ENCODE data around the gene ARHGAP15. TPM values are rescaled to one million over a fixed set of nuclear protein-coding genes. Genes with fewer than 3 reads are reported as not detected.

The ARHGAP15 gene
- polyA plus RNA-seq, 6 donors from 2014 or later = 183 to 264 (median 210) TPM

DNA sequence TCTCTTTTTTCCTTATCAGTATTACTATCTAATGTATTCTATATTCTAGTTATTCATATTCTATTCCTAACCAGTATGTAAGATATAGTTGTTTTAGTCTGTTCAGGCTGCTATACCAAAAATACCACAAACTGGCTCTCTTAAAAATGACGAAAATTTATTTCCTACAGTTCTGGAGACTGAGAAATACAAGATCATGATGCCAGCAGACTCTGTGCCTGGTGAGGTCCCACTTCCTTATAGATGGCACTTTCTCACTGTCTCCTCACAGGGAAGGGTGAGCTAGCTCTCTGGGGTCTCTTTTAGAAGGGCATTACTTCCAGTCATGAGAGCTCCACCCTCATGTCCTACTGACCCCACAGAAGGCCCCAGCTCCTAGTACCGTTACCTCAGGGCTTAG is 4.8 kb upstream of the ARHGAP15 start:
- peaks cover 0 to 1% (median 0%) of the 10 kb centered on the region in 7 donors for H3K9me3 Mint-ChIP-seq
- ATAC-seq (ENCODE audit: low read depth in 2 of 2) = no peak
- H3K27ac Mint-ChIP-seq = peak overlapping the region in 3 of 6 donors; percentile 21 to 91 (median 70)

DNA sequence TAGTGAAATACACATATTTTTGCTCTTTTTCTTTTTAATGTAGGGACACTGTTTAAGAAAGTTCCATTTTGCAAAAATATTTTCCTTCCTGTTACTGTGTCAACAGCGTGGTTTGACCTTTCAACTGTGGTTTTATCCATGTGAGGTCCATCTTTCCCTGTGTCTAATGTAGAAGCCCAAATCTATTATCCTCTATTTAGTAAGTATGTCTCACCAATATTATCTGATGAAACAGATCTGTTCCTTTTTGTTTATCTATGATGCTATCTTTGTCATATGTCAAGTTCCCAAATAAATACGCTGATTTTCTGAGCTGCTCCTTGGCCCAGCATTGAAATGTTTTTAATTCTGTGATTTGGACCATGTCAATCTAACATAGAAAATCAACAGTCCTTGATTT is 3.5 kb upstream of the ARHGAP15 start:
- peaks cover 6 to 22% (median 16%) of the 10 kb centered on the region in 3 donors for H3K4me1 Mint-ChIP-seq
- no peak for DNase-seq
- no peaks in the 10 kb centered on the region for H3K27me3 Mint-ChIP-seq
- H3K36me3 Mint-ChIP-seq = no peaks in the 10 kb centered on the region
- H3K27ac Mint-ChIP-seq = no peak overlapping the region
- ATAC-seq (ENCODE audit: low read depth in 2 of 2) = no peak
- H3K9me3 Mint-ChIP-seq = peaks cover 0 to 1% (median 0%) of the 10 kb centered on the region in 7 donors
- H3K4me3 Mint-ChIP-seq = no peak overlapping the region

More for the DNA sequence above, 4.8 kb upstream of the ARHGAP15 start:
- Mint-ChIP-seq H3K4me3 (no peak overlapping the region), H3K36me3 (no peaks in the 10 kb centered on the region), H3K4me1 (peaks cover 6 to 20% (median 19%) of the 10 kb centered on the region in 3 donors), H3K27me3 (no peaks in the 10 kb centered on the region)
- no peak for DNase-seq

DNA sequence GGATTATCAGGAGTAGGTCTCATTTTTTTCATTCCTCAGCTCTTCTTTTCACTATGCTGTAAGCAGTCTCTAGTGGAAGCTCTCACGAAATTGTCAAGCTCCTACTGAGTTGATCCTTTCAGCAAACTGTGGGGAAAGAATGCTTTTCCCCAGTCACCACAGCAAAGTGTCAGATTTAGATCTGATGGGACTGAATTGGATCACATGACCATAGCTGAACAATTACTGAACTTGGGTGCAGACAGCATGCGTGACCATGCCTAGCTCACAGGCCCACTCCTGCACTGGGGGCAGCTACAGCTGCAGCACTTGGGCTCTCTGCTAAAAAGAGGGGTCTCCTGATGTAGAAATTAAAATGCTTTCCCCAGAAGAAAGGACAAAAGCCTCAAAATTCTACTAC is 3.1 kb downstream of the ARHGAP15 start:
- Mint-ChIP-seq H3K27ac (peak overlapping the region in 3 of 6 donors; percentile 30 to 96 (median 57)), H3K4me3 (peak overlapping the region; percentile 10 to 69 (median 46)), H3K36me3 (peaks cover 8 to 25% of the 10 kb centered on the region in 2 donors), H3K9me3 (peaks cover 0 to 4% (median 0%) of the 10 kb centered on the region in 7 donors), H3K4me1 (peaks cover 44 to 73% (median 53%) of the 10 kb centered on the region in 3 donors), H3K27me3 (no peaks in the 10 kb centered on the region)
- no peak for DNase-seq
- no peak for ATAC-seq (ENCODE audit: low read depth in 2 of 2)

DNA sequence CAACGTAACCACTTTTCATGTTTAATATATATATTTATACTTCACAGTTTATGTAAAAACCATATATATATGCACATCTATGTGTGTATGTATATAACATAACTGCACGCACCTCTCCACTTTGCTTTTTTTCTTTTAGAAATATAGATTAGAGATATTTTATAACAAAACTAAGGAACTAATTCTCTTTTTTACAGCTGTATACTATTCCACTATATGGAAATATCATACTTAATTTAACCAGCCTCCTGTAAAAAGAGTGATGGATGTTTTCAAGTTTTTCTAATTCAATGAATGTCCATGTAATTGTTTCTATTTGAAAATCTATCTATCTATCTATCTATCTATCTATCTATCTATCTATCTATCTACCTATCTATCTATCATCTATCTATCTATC is 4.6 kb downstream of the ARHGAP15 start:
- no peak for DNase-seq
- peaks cover 9 to 25% of the 10 kb centered on the region in 2 donors for H3K36me3 Mint-ChIP-seq
- H3K27me3 Mint-ChIP-seq = no peaks in the 10 kb centered on the region
- H3K4me1 Mint-ChIP-seq = peaks cover 51 to 75% (median 67%) of the 10 kb centered on the region in 3 donors
- H3K9me3 Mint-ChIP-seq = peaks cover 0 to 4% (median 0%) of the 10 kb centered on the region in 7 donors
- H3K4me3 Mint-ChIP-seq = peak overlapping the region in 4 of 8 donors; percentile 17 to 30 (median 22)
- no peak for ATAC-seq (ENCODE audit: low read depth in 2 of 2)
- peak overlapping the region in 3 of 6 donors; percentile 64 to 81 (median 70) for H3K27ac Mint-ChIP-seq

DNA sequence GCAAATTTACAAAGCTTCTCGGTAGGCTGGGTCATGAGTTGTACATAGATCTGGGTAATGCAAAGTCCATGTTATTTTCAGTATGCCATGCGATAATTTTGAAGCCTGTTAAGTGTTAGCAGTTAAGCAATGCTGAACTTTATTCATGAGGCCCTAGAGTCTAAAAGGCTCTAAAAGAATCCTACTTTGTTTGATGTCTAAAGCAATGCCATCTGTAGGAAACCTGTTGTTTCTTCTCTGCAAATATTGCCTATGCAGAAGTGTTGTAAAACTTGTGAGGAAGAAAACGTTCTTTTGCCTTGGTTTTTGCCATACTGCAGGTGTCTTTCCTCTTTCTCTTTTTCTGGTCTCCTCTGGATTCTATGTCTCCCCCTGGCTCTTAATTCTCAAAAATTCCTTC is 9.1 kb downstream of the ARHGAP15 start:
- Mint-ChIP-seq H3K36me3 (peaks cover 15 to 25% of the 10 kb centered on the region in 2 donors), H3K27me3 (no peaks in the 10 kb centered on the region)

DNA sequence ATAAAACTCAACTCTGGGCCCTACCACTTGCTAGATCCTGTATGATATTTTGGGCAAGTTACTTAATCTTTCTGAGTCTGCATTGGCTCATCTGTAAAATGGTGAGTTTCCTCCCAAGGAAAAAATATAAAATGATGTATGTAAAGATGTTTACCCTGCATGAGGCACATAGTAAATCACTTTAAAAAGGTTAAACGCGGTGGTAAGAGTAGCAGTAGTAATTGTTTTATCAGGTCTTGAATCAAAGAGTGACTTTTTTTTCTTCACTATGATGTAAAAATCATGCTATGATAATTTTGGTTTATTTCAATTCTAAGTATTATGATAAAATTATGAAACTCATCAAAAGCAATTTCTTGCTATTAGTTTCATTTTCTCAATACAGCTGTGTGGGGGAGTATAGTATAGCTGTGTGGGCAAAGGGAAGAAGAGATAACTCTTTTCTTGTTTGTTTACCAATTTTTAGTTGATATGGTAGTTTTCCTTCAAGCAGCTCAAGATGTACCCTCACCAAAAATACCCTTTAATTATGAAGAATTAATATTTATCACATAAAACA is 10.7 kb downstream of the ARHGAP15 start:
- H3K4me3 Mint-ChIP-seq = peak overlapping the region; percentile 27 to 88 (median 82)
- H3K36me3 Mint-ChIP-seq = peaks cover 9 to 17% of the 10 kb centered on the region in 2 donors
- H3K27me3 Mint-ChIP-seq = no peaks in the 10 kb centered on the region
- H3K4me1 Mint-ChIP-seq = peaks cover 78 to 95% (median 89%) of the 10 kb centered on the region in 3 donors
- H3K9me3 Mint-ChIP-seq = peaks cover 0 to 2% (median 0%) of the 10 kb centered on the region in 7 donors
- DNase-seq (no peak), ATAC-seq (ENCODE audit: low read depth in 2 of 2) (no peak)
- H3K27ac Mint-ChIP-seq = peak overlapping the region in 5 of 6 donors; percentile 83 to 93 (median 92)

More for the DNA sequence above, 9.1 kb downstream of the ARHGAP15 start:
- H3K27ac Mint-ChIP-seq = peak overlapping the region in 1 of 6 donors; percentile 57
- peaks cover 76 to 93% (median 86%) of the 10 kb centered on the region in 3 donors for H3K4me1 Mint-ChIP-seq
- DNase-seq = no peak
- no peak for ATAC-seq (ENCODE audit: low read depth in 2 of 2)
- H3K9me3 Mint-ChIP-seq = peaks cover 0 to 4% (median 0%) of the 10 kb centered on the region in 7 donors
- H3K4me3 Mint-ChIP-seq = peak overlapping the region in 5 of 8 donors; percentile 6 to 29 (median 11)

DNA sequence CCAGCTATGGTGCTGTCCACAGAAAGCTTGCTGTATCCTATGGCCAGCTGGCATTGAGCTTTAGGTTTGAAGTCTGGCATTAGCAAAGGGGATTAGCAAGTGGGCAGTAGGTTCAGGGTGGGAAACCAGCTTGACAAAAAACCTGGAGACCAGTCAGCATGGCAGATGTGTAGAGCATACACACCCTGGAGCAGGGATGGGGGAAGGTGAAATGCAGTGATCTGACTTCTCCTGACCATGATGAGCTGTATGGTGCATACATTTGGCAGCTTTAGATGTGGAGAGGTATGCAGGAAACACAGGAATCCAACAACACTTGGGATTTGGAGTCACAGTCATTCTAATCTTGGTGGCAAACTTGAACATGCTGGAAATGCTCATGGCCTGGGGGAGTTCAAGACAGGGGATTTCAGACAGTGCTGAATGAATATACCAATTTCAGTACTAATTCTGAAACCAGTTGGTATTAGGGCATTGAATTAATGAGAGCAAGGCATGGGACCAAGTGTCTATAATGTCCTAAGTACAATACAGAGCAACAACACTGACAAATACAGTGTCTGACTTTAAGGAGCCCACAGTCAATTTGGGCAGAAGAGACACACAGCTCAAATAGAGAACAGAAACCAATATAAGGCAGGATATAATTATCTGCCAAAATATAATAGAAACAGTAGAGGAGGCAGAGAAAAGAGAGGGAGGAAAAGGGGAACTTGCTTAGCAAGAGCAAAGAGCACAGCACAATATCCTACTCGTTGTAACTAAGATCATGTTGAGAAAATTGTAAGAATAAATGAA is 11.8 kb downstream of the ARHGAP15 start:
- DNase-seq (peak; percentile 71), ATAC-seq (ENCODE audit: low read depth in 2 of 2) (peak; percentile 96 to 97)
- peaks cover 6 to 16% of the 10 kb centered on the region in 2 donors for H3K36me3 Mint-ChIP-seq

DNA sequence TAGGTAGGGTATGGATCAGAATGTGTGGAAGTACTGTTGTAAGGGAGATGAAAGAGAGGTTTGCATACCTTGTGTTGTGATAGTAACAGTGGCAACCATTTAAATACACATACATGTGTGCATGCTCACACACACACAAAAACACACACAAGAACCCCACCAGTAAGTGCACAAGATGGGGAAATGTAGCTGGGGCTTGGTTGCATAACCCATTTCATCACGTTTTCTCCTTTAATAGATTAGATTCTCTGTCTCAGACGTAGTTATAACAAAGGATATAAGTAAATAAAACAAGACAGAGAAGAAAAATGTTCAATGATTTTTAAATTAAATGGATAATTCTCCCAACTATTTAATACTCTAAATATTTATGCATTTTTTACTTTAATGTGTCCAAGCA is 13.4 kb downstream of the ARHGAP15 start:
- H3K27ac Mint-ChIP-seq = peak overlapping the region in 3 of 6 donors; percentile 13 to 93 (median 83)
- ATAC-seq (ENCODE audit: low read depth in 2 of 2) = no peak
- peaks cover 0 to 2% (median 0%) of the 10 kb centered on the region in 7 donors for H3K9me3 Mint-ChIP-seq
- peaks cover 83 to 93% (median 87%) of the 10 kb centered on the region in 3 donors for H3K4me1 Mint-ChIP-seq
- H3K36me3 Mint-ChIP-seq = peaks cover 0 to 16% of the 10 kb centered on the region in 2 donors
- DNase-seq = no peak
- H3K4me3 Mint-ChIP-seq = peak overlapping the region in 5 of 8 donors; percentile 27 to 87 (median 83)
- H3K27me3 Mint-ChIP-seq = no peaks in the 10 kb centered on the region

More for the DNA sequence above, 11.8 kb downstream of the ARHGAP15 start:
- H3K27me3 Mint-ChIP-seq = no peaks in the 10 kb centered on the region
- peaks cover 0 to 2% (median 0%) of the 10 kb centered on the region in 7 donors for H3K9me3 Mint-ChIP-seq
- peak overlapping the region; percentile 72 to 94 (median 92) for H3K27ac Mint-ChIP-seq
- peak overlapping the region; percentile 27 to 88 (median 78) for H3K4me3 Mint-ChIP-seq
- H3K4me1 Mint-ChIP-seq = peaks cover 79 to 94% (median 86%) of the 10 kb centered on the region in 3 donors

DNA sequence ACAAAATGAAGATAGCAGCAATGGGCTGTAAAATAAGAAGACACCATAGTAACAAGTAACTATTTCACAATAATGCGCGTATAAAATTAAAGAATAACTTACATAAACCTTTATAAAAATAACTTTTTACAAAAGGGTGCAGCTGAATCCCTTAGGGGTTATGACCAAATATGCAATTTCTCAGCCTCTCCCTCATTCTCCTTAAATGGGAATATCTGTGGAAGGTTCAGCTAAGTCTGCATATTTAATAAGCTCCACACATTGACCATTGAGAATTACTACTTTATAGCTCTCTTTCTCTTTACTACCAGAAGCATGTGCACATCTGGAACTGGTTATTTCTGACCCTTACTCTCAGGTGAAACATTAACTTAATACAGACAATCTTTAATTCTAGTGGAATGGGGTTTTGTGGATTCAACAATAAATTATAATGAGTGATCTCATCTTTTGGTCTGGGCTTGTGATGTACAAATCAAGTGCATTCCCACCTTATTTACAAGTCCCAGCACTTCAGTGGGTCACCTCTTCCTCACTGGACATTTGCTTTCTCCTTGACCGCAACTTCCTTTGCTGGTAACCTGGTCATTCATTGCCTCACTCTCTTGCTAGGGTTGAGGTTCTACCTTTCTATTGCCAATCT is 15.7 kb downstream of the ARHGAP15 start:
- Mint-ChIP-seq H3K27ac (peak overlapping the region in 5 of 6 donors; percentile 5 to 80 (median 60)), H3K27me3 (no peaks in the 10 kb centered on the region), H3K36me3 (peaks cover 0 to 8% of the 10 kb centered on the region in 2 donors), H3K4me1 (peaks cover 75 to 89% (median 86%) of the 10 kb centered on the region in 3 donors), H3K4me3 (peak overlapping the region in 1 of 8 donors; percentile 34), H3K9me3 (peaks cover 0 to 2% (median 0%) of the 10 kb centered on the region in 7 donors)
- ATAC-seq (ENCODE audit: low read depth in 2 of 2) = no peak
- DNase-seq = no peak

DNA sequence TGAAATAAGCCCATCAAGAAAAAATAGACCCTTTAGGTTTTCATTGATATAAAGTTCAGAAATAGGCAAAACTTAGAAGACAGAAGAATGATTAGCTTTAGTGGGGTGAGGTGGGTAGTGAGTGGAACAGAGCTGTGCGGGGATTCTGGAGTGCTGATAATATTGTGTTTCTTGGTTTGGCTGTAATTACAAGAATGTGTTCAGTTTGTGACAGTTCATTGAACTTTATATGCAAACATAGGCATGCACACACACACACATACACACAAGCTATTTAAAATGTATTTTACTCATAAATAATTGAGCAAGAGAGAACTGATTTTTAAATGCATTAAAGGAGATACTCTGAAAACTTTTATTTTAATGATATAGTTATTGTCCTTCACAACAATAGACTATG is 17.1 kb downstream of the ARHGAP15 start:
- peak overlapping the region in 4 of 6 donors; percentile 3 to 82 (median 26) for H3K27ac Mint-ChIP-seq

DNA sequence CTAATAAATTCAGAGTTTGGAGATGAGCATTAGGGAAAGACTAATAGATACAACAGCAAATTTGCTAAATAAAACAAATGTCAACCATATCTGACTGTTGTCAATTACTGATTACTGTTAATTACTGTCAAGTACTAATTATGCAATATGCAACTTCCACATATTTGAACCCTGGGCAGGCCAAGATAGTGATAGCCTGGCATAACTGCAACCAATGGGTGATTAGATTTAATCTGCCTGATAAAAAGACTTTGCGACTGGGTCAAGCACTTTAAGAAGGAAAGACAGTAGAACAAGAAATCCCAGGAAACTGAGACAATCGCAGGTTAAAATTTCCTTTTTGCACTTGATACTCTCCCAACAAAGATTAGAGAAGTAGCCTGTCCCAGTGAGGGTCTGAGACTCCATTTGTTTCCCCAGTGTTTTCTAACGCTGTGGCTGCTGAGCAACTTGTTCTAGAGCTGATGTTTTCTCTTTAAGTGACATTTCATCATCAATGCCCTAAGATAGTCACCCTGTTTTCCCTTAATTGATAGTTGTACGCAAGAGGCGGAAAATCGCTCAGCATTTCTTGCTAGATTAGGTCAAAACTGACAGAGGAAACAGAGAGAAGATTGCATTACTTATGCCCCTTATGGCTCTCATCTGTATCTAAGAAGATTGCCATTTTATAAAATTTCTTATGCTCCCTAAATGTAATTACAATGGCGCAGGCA is 17.8 kb downstream of the ARHGAP15 start:
- H3K27ac Mint-ChIP-seq = peak overlapping the region in 2 of 6 donors; percentile 41 to 46
- ATAC-seq (ENCODE audit: low read depth in 2 of 2) (no peak), DNase-seq (no peak)
- peaks cover 0 to 8% of the 10 kb centered on the region in 2 donors for H3K36me3 Mint-ChIP-seq
- H3K9me3 Mint-ChIP-seq = peaks cover 0 to 2% (median 0%) of the 10 kb centered on the region in 7 donors
- no peaks in the 10 kb centered on the region for H3K27me3 Mint-ChIP-seq
- peak overlapping the region in 2 of 8 donors; percentile 22 to 62 for H3K4me3 Mint-ChIP-seq
- peaks cover 73 to 83% (median 81%) of the 10 kb centered on the region in 3 donors for H3K4me1 Mint-ChIP-seq

More for the DNA sequence above, 17.1 kb downstream of the ARHGAP15 start:
- Mint-ChIP-seq H3K27me3 (no peaks in the 10 kb centered on the region), H3K4me1 (peaks cover 73 to 83% (median 81%) of the 10 kb centered on the region in 3 donors), H3K36me3 (peaks cover 0 to 8% of the 10 kb centered on the region in 2 donors), H3K4me3 (peak overlapping the region in 5 of 8 donors; percentile 2 to 23 (median 9)), H3K9me3 (peaks cover 0 to 2% (median 0%) of the 10 kb centered on the region in 7 donors)
- no peak for DNase-seq
- no peak for ATAC-seq (ENCODE audit: low read depth in 2 of 2)

DNA sequence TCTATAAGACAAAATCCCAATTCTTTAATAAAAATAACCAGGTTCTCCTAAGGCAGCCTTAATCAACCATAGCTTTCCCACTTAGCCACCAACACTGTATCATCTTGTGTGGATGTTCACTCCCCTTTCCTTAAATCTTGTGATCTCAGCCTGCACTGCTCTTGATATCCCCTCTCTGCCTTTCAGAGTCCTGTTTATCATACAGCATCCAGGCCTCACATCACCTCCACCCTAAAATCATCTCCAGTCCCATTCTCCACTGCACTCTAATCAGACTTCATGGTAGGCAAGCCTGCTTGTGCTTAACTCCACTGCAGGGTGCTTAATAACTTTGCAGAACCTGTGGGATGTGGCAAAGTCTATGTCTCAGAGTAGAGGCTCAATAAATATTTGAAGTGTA is 18.8 kb downstream of the ARHGAP15 start:
- DNase-seq = no peak

More for the DNA sequence above, 18.8 kb downstream of the ARHGAP15 start:
- Mint-ChIP-seq H3K4me1 (peaks cover 73 to 86% (median 80%) of the 10 kb centered on the region in 3 donors), H3K27ac (peak overlapping the region in 2 of 6 donors; percentile 29 to 82), H3K27me3 (no peaks in the 10 kb centered on the region), H3K4me3 (peak overlapping the region in 6 of 8 donors; percentile 2 to 60 (median 26)), H3K9me3 (peaks cover 0 to 2% (median 0%) of the 10 kb centered on the region in 7 donors), H3K36me3 (peaks cover 0 to 8% of the 10 kb centered on the region in 2 donors)
- no peak for ATAC-seq (ENCODE audit: low read depth in 2 of 2)
